ENCODE results near the gene TSPAN31.

TSPAN31 gene

GRCh38 chr12:57716305-57716704 lies 28.5 kb upstream of the TSPAN31 start:
- Histone ChIP-seq H3K27ac (no peak overlapping the region), H3K4me3 (ENCODE audit: low read depth in 1 of 2, low read length in 1 of 2) (no peak overlapping the region), H3K36me3 (peaks cover 94% of the 10 kb centered on the region), H3K27me3 (no peaks in the 10 kb centered on the region), H3K9me3 (no peaks in the 10 kb centered on the region), H3K4me1 (ENCODE audit: control insufficient read depth in 1 of 2, insufficient read depth in 1 of 2, low read depth in 1 of 2, low read length in 1 of 2) (no peaks in the 10 kb centered on the region)
- no peak for TF ChIP-seq CTCF (IDR thresholded peaks at IDR 0.05)

DNA sequence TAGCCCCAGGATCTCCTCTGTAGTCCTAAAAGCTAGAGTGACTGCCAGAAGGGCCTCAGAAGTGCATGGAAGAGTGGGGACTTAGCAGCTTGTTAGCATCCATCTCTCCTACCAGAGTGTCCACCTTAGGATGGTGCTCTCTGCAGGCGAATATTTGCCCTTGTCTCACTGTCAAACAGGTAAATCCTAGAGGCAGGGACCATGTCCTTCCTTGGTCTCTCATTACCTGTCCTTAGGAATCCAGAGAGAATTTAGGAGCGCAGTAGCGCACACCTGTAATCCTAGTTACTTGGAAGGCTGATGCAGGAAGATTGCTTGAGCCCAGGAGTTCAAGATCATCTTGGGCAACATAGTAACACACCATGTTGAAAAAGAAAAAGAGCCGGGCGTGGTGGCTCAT lies 27.7 kb upstream of the TSPAN31 start:
- no peak for TF ChIP-seq CTCF (IDR thresholded peaks at IDR 0.05)
- Histone ChIP-seq H3K27ac (no peak overlapping the region), H3K4me1 (ENCODE audit: control insufficient read depth in 1 of 2, insufficient read depth in 1 of 2, low read depth in 1 of 2, low read length in 1 of 2) (no peaks in the 10 kb centered on the region), H3K27me3 (no peaks in the 10 kb centered on the region), H3K36me3 (peaks cover 97% of the 10 kb centered on the region), H3K4me3 (ENCODE audit: low read depth in 1 of 2, low read length in 1 of 2) (no peak overlapping the region), H3K9me3 (no peaks in the 10 kb centered on the region)

DNA sequence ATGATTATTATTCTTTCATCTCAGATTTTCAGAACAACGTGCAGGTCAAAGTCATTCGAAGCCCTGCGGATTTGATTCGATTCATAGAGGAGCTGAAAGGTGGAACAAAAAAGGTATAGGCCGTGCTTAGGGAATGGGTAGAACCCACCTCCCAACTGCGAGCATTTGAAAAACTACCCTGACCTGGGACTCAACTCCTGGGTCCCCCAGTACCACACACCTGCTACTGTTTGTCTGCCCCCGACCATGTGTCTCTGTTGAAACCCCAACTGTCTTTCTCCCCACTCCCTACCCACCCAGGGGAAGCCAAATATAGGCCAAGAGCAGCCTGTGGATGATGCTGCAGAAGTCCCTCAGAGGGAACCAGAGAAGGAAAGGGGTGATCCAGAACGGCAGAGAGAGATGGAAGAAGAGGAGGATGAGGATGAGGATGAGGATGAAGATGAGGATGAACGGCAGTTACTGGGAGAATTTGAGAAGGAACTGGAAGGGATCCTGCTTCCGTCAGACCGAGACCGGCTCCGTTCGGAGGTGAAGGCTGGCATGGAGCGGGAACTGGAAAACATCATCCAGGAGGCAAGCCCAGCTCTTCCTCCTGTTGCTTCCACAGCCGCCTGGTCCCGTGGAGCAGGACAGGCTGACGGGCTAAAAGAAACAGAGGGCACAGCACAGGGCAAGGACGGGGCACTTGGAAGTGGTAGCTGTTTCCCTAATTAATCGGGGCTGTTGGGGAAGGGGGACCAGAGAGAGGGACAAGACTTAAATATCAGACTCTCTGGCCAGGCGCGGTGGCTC lies 26.8 kb upstream of the TSPAN31 start:
- no peak for TF ChIP-seq CTCF (IDR thresholded peaks at IDR 0.05)
- Histone ChIP-seq H3K9me3 (no peaks in the 10 kb centered on the region), H3K27me3 (no peaks in the 10 kb centered on the region), H3K36me3 (peaks cover 98% of the 10 kb centered on the region), H3K4me3 (ENCODE audit: low read depth in 1 of 2, low read length in 1 of 2) (no peak overlapping the region), H3K4me1 (ENCODE audit: control insufficient read depth in 1 of 2, insufficient read depth in 1 of 2, low read depth in 1 of 2, low read length in 1 of 2) (no peaks in the 10 kb centered on the region), H3K27ac (no peak overlapping the region)

DNA sequence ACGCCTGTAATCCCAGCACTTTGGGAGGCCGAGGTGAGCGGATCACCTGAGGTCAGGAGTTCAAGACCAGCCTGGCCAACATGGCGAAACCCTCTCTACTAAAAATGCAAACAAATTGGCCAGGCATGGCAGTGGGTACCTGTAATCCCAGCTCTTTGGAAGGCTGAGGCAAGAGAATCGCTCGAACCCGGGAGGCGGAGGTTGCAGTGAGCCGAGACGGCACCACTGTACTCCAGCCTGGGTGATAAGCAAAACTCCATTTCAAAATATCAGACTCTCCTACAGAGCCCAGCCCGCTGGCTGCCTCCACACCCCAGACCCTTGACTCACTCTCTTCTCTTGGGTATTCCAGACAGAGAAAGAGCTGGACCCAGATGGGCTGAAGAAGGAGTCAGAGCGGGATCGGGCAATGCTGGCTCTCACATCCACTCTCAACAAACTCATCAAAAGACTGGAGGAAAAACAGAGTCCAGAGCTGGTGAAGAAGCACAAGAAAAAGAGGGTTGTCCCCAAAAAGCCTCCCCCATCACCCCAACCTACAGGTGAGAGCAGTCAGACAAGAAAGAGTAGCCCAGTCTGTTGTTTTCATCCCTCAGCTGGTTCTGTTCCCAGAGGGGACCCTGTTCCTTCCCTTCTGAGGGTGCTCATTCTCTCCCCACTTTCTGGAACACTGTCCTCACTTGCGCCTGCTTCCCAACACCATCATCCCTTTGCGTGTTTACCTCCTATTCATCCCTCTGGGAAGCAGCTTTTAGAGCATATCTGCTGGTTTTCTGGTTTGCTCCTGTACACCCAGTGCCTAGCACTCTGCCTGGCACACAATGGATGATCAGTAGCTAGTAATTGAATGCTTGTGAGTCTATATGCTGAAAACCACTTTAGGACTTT lies 26.0 kb upstream of the TSPAN31 start:
- H3K27me3 ChIP-seq: no peaks in the 10 kb centered on the region
- no peak overlapping the region for H3K4me3 ChIP-seq (ENCODE audit: low read depth in 1 of 2, low read length in 1 of 2)
- H3K4me1 ChIP-seq (ENCODE audit: control insufficient read depth in 1 of 2, insufficient read depth in 1 of 2, low read depth in 1 of 2, low read length in 1 of 2): no peaks in the 10 kb centered on the region
- H3K36me3 ChIP-seq: peaks cover 98% of the 10 kb centered on the region
- no peak for TF ChIP-seq CTCF (IDR thresholded peaks at IDR 0.05)
- H3K9me3 ChIP-seq: no peaks in the 10 kb centered on the region
- no peak overlapping the region for H3K27ac ChIP-seq

GRCh38 chr12:57719777-57720605 lies 24.8 kb upstream of the TSPAN31 start:
- no peaks in the 10 kb centered on the region for H3K27me3 ChIP-seq
- no peak for TF ChIP-seq CTCF (IDR thresholded peaks at IDR 0.05)
- no peaks in the 10 kb centered on the region for H3K4me1 ChIP-seq (ENCODE audit: control insufficient read depth in 1 of 2, insufficient read depth in 1 of 2, low read depth in 1 of 2, low read length in 1 of 2)
- no peak overlapping the region for H3K4me3 ChIP-seq (ENCODE audit: low read depth in 1 of 2, low read length in 1 of 2)
- H3K9me3 ChIP-seq: no peaks in the 10 kb centered on the region
- no peak overlapping the region for H3K27ac ChIP-seq
- H3K36me3 ChIP-seq: peaks cover 98% of the 10 kb centered on the region
